Neural progenitor cell (in vitro differentiated cells): ENCODE measurements around the gene TSEN54. TPM values are rescaled to one million over a fixed set of nuclear protein-coding genes. Genes with fewer than 3 reads are reported as not detected.

Source experiments
- DNase-seq: peaks from one replicate; pipeline ENCODE4 v3.0.0-alpha.2; 2016; ENCODE audit warnings: low spot score
- H2AFZ ChIP-seq: fragments of 200-600 bp; sonication (generic); replicated peaks from 2 replicates; pipeline ENCODE4 v1.6.1; 2016; ENCODE audit warnings: antibody characterized with exemption
- H3F3A ChIP-seq: fragments of 200-600 bp; sonication (generic); 2 replicates; pipeline ENCODE4 v1.6.1; 2016; ENCODE audit warnings: antibody characterized with exemption, low read depth
- H3K27ac ChIP-seq: fragments of 200-600 bp; sonication (generic); 2 replicates; pipeline ENCODE4 v1.5.1; 2016; ENCODE audit warnings: mild to moderate bottlenecking
- H3K27me3 ChIP-seq: fragments of 200-600 bp; sonication (generic); 2 replicates; pipeline ENCODE4 v1.6.1; 2016; ENCODE audit warnings: mild to moderate bottlenecking, moderate library complexity
- H3K36me3 ChIP-seq: fragments of 200-600 bp; sonication (generic); 2 replicates; pipeline ENCODE4 v1.5.1; 2016
- H3K4me1 ChIP-seq: fragments of 200-600 bp; sonication (generic); 2 replicates; pipeline ENCODE4 v1.6.1; 2016; ENCODE audit warnings: mixed run types
- H3K4me2 ChIP-seq: fragments of 200-600 bp; sonication (generic); 2 replicates; pipeline ENCODE4 v1.6.1; 2016
- H3K4me3 ChIP-seq: fragments of 200-600 bp; sonication (generic); 2 replicates; pipeline ENCODE4 v1.5.1; 2016
- H3K79me2 ChIP-seq: fragments of 200-600 bp; sonication (generic); 2 replicates; pipeline ENCODE4 v1.6.1; 2016; ENCODE audit warnings: low read depth
- H3K9ac ChIP-seq: fragments of 200-600 bp; sonication (generic); 2 replicates; pipeline ENCODE4 v1.6.1; 2016
- H3K9me3 ChIP-seq: fragments of 200-600 bp; sonication (generic); 2 replicates; pipeline ENCODE4 v1.5.1; 2016; ENCODE audit warnings: low read depth
- H4K20me1 ChIP-seq: fragments of 200-600 bp; sonication (generic); 2 replicates; pipeline ENCODE4 v1.6.1; 2016; ENCODE audit warnings: low read depth
- H3K27ac Mint-ChIP-seq: 3 replicates; pipeline ENCODE4 v1.8.0; 2021; ENCODE audit warnings: mixed read lengths
- H3K27me3 Mint-ChIP-seq: 2 replicates; pipeline ENCODE4 v1.8.0; 2022; ENCODE audit warnings: low read depth, mild to moderate bottlenecking, inconsistent platforms, moderate library complexity, mixed read lengths; ENCODE audit not compliant: insufficient read depth
- H3K36me3 Mint-ChIP-seq: 3 replicates; pipeline ENCODE4 v1.8.0; 2021; ENCODE audit warnings: mixed read lengths
- H3K4me1 Mint-ChIP-seq: 3 replicates; pipeline ENCODE4 v1.8.0; 2021; ENCODE audit warnings: mixed read lengths
- H3K4me3 Mint-ChIP-seq: 3 replicates; pipeline ENCODE4 v1.8.0; 2021; ENCODE audit warnings: mild to moderate bottlenecking, moderate library complexity, mixed read lengths
- H3K9me3 Mint-ChIP-seq: 3 replicates; pipeline ENCODE4 v1.8.0; 2020; ENCODE audit warnings: mixed read lengths
- CTCF ChIP-seq: fragments of 200-600 bp; sonication (generic); IDR thresholded peaks from 2 replicates; pipeline ENCODE4 v1.5.1; 2017; ENCODE audit warnings: antibody characterized with exemption, mild to moderate bottlenecking
- EZH2 ChIP-seq: fragments of 200-600 bp; sonication (generic); IDR thresholded peaks from 2 replicates; pipeline ENCODE4 v1.6.1; 2017; ENCODE audit warnings: antibody characterized with exemption, mild to moderate bottlenecking, moderate library complexity
- EZH2phosphoT487 ChIP-seq: fragments of 200-600 bp; sonication (generic); IDR thresholded peaks from 2 replicates; pipeline ENCODE4 v1.6.1; 2017; ENCODE audit warnings: antibody characterized with exemption
- total RNA-seq: library from RNA; depleted of rRNA; stranded (reverse); fragments of >200 nt; gene quantifications from 2 replicates; pipeline ENCODE4 v1.2.3, GENCODE V29; 2015; ENCODE audit warnings: low replicate concordance

Gene TSEN54
- total RNA-seq, 1 donor from 2014 or later, result 20.5 TPM

GRCh38 chr17:75511270-75511609 is 5.1 kb upstream of the TSEN54 start:
- Histone ChIP-seq H3K36me3 (no peaks in the 10 kb centered on the region), H3K9ac (no peak overlapping the region), H2AFZ (no peak overlapping the region), H3F3A (no peaks in the 10 kb centered on the region), H3K79me2 (peaks cover 18% of the 10 kb centered on the region), H4K20me1 (peaks cover 26% of the 10 kb centered on the region), H3K4me3 (no peak overlapping the region), H3K27ac (no peak overlapping the region), H3K27me3 (no peaks in the 10 kb centered on the region), H3K9me3 (no peaks in the 10 kb centered on the region), H3K4me2 (no peak overlapping the region), H3K4me1 (no peaks in the 10 kb centered on the region)
- peaks cover 5% of the 10 kb centered on the region for H3K27me3 Mint-ChIP-seq
- peaks cover 20% of the 10 kb centered on the region for H3K4me1 Mint-ChIP-seq
- peaks cover 2% of the 10 kb centered on the region for H3K36me3 Mint-ChIP-seq
- H3K4me3 Mint-ChIP-seq, result no peak overlapping the region
- H3K27ac Mint-ChIP-seq, result no peak overlapping the region
- H3K9me3 Mint-ChIP-seq, result no peaks in the 10 kb centered on the region
- TF ChIP-seq EZH2phosphoT487 (no peak), EZH2 (no peak), CTCF (no peak)
- no peak for DNase-seq

GRCh38 chr17:75511610-75512575 is 4.4 kb upstream of the TSEN54 start:
- Histone ChIP-seq H3K4me2 (no peak overlapping the region), H3K4me3 (no peak overlapping the region), H3K27ac (no peak overlapping the region), H3K27me3 (no peaks in the 10 kb centered on the region), H3F3A (no peaks in the 10 kb centered on the region), H3K36me3 (no peaks in the 10 kb centered on the region), H2AFZ (no peak overlapping the region), H3K9me3 (no peaks in the 10 kb centered on the region), H3K4me1 (no peaks in the 10 kb centered on the region), H4K20me1 (peaks cover 29% of the 10 kb centered on the region), H3K79me2 (peaks cover 18% of the 10 kb centered on the region), H3K9ac (no peak overlapping the region)
- TF ChIP-seq EZH2phosphoT487 (no peak), CTCF (no peak), EZH2 (no peak)
- Mint-ChIP-seq H3K27ac (no peak overlapping the region), H3K36me3 (peaks cover 2% of the 10 kb centered on the region), H3K27me3 (peaks cover 5% of the 10 kb centered on the region), H3K4me1 (peaks cover 20% of the 10 kb centered on the region), H3K9me3 (no peaks in the 10 kb centered on the region), H3K4me3 (peak overlapping the region; percentile 35)
- DNase-seq, result no peak

- peaks cover 41% of the 10 kb centered on the region for H4K20me1 ChIP-seq
- no peaks in the 10 kb centered on the region for H3K27me3 ChIP-seq
- TF ChIP-seq CTCF (no peak), EZH2 (no peak), EZH2phosphoT487 (no peak)
- Mint-ChIP-seq H3K27me3 (peaks cover 3% of the 10 kb centered on the region), H3K4me3 (peak overlapping the region; percentile 89), H3K4me1 (peaks cover 31% of the 10 kb centered on the region), H3K27ac (peak overlapping the region; percentile 25), H3K9me3 (no peaks in the 10 kb centered on the region), H3K36me3 (peaks cover 5% of the 10 kb centered on the region)
- no peak overlapping the region for H3K4me3 ChIP-seq
- no peak overlapping the region for H3K9ac ChIP-seq
- no peak overlapping the region for H3K4me2 ChIP-seq
- no peak overlapping the region for H3K27ac ChIP-seq
- no peaks in the 10 kb centered on the region for H3K9me3 ChIP-seq
- peaks cover 18% of the 10 kb centered on the region for H3K79me2 ChIP-seq
- H2AFZ ChIP-seq, result no peak overlapping the region
- no peak for DNase-seq
- H3K36me3 ChIP-seq, result no peaks in the 10 kb centered on the region
- H3K4me1 ChIP-seq, result no peaks in the 10 kb centered on the region
- H3F3A ChIP-seq, result peaks cover 7% of the 10 kb centered on the region
Observed at GRCh38 chr17:75512926-75513640, 3.2 kb upstream of the TSEN54 start.
